ENCODE data around the gene STK32C. TPM values are rescaled to one million over a fixed set of nuclear protein-coding genes. Genes with fewer than 3 reads are reported as not detected.

Gene STK32C
- total and polyA plus RNA-seq, 10 of the 15 experiments (the other 5 are each of a cell fraction or from before 2014, with no cell fraction given): 1.5 to 18.1 (median 6.4) TPM

DNA sequence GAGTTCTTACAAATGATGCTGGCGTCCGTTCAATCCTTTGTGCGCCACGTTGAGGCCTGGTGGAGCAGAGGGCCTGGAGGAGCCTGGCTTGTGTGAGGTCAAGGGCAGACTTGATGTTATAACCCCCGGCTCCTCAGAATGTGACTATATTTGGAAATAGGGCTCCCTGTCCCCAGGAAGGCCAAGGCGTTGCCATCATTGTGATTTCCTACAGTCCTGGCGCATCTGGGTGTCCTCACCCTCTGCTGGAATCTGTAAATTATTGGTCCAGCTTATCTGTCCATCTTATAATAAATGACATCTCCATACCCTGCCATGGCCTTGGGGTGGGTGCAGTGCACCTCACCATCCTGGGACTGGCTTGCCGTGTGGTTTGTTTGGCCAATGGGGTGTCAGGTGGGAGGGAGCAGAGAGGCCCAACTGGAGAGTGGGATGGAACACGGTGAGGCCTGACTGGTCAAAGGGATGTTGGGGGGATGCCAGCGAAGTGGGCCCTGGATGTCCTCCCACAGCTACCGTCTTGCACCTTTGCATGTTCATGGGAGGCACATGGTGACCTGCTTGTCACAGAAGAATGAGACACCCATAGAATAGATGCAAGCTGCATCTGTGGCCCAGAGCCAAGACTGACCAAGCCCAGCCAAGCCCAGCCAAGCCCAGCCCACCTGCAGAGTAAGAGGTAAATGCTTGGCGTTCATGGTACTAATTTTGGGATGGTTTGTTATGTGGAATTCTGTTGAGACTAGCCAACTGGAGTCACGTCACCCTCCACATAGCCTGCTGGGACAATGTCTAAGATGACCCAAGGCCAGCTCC, 13.1 kb upstream of the STK32C start:
- Histone ChIP-seq H3K27ac (ENCODE audit: control insufficient read depth, insufficient read depth) (0 out of 2 replicates have a peak overlapping the region, but pooled peaks have one; percentile 17), H2AFZ (ENCODE audit: control insufficient read depth, low read depth, low read length) (no peak overlapping the region), H4K20me1 (ENCODE audit: control insufficient read depth, insufficient read depth) (no peaks in the 10 kb centered on the region), H3K9ac (ENCODE audit: control insufficient read depth, insufficient read depth, low read length) (no peak overlapping the region), H3K9me3 (replicated peaks; ENCODE audit: control insufficient read depth, insufficient read depth, low read length) (no peaks in the 10 kb centered on the region), H3K27me3 (replicated peaks in 1 of 2; ENCODE audit: control insufficient read depth in 2 of 2, insufficient read depth in 2 of 2, low read length in 1 of 2) (no peaks in the 10 kb centered on the region), H3K4me2 (ENCODE audit: control insufficient read depth, insufficient read depth) (peak overlapping the region; percentile 77), H3K4me1 (ENCODE audit: control insufficient read depth, insufficient read depth, low read length) (peaks cover 28% of the 10 kb centered on the region), H3K4me3 (no peak overlapping the region), H3K36me3 (ENCODE audit: control insufficient read depth in 2 of 2, insufficient read depth in 2 of 2, low read length in 1 of 2) (peaks cover 0 to 3% of the 10 kb centered on the region in 2 experiments; a peak in 1 of 4 replicates), H3K79me2 (ENCODE audit: control insufficient read depth, insufficient read depth, low read length) (no peaks in the 10 kb centered on the region)
- FAIRE-seq: no peak
- BruUV-seq (replicated peaks): no TSS peak
- DNase-seq (ENCODE audit: low read depth, low spot score): no peak
- ChIA-PET POLR2A (no interaction called here), SMC1A (ENCODE audit: uncharacterized antibody, unreplicated experiment) (interaction anchor here (1.0 kb wide), 1 partner anchor 68 kb away, joined by 3 read pairs; no protein-coding TSS in a partner anchor), RAD21 (ENCODE audit: unreplicated experiment) (no interaction called here), CTCF (interaction anchor here (0.6 kb wide), 1 partner anchor 27 kb away, joined by 3 read pairs; no protein-coding TSS in a partner anchor)
- 71% methylated on average over 13 of the region's 13 CpGs for WGBS (ENCODE audit: insufficient coverage, insufficient replicate concordance, low lambda C conversion rate, missing lambda C conversion rate)
- intact Hi-C loops (cut with micrococcal nuclease; ENCODE audit: unreplicated experiment): loop anchor here (5.0 to 10.0 kb wide), 2 partner anchors 216 to 254 kb away; partner anchors contain the start of gene INPP5A
- peak; percentile 10; the same call in 2 of the 3 replicates for ATAC-seq
- TF ChIP-seq CREB1 (IDR thresholded peaks at IDR 0.05; ENCODE audit: low read depth) (no peak), E2F8 (IDR thresholded peaks at IDR 0.05; ENCODE audit: low read depth, partially characterized antibody) (no peak), FOS (IDR thresholded peaks at IDR 0.05; ENCODE audit: borderline replicate concordance, extremely low read depth, insufficient read length) (no peak), MEF2A (IDR thresholded peaks at IDR 0.05; ENCODE audit: insufficient read depth, low read depth, low read length) (no peak), JUND (IDR thresholded peaks at IDR 0.05; ENCODE audit: low read depth, low read length) (no peak), IRF4 (IDR thresholded peaks at IDR 0.05; ENCODE audit: low read depth, low read length) (no peak), NFXL1 (IDR thresholded peaks at IDR 0.05; ENCODE audit: borderline replicate concordance) (no peak), PAX8 (IDR thresholded peaks at IDR 0.05) (no peak)
- in situ Hi-C loops (cut with MboI): no loop called here

Data from GM12878 (cell line).